SH-SY5Y (cell line): ENCODE results near the gene ACTN4.

Source experiments
- GATA2 ChIP-seq: IDR thresholded peaks from 2 replicates; pipeline ENCODE4 v1.6.1; 2011; ENCODE audit warnings: mild to moderate bottlenecking, low read depth, low read length
- GATA3 ChIP-seq: IDR thresholded peaks from 2 replicates; pipeline ENCODE4 v1.6.1; 2011; ENCODE audit warnings: low read depth, mild to moderate bottlenecking, low read length, moderate library complexity

GRCh38 chr19:38706792-38707511, 59.5 kb downstream of the ACTN4 start:
- TF ChIP-seq GATA3 (no peak), GATA2 (no peak)
